Diencephalon (tissue), 1 donor: ENCODE data around the gene MC2R. TPM values are rescaled to one million over a fixed set of nuclear protein-coding genes. Genes with fewer than 3 reads are reported as not detected.

Experiments
- total RNA-seq: library from RNA; depleted of rRNA; stranded (reverse); fragments of >200 nt; gene quantifications from one replicate; pipeline ENCODE4 v1.2.3, GENCODE V29; 2014

The MC2R gene
- total RNA-seq = not detected

GRCh38 chr18:13915391-13915790 is at the start of gene MC2R:
Gene MC2R (minus strand): TSS chr18:13915536. CDS start chr18:13885518, 30,018 bp downstream.

Other genes starting within 250 kb of the MC2R start
- 36.4 TPM for gene FAM210A, start 189.0 kb downstream of the MC2R start, total RNA-seq
- gene RNMT, start 188.9 kb downstream of the MC2R start, total RNA-seq = 47.7 TPM
- gene MC5R, start 91.4 kb downstream of the MC2R start, total RNA-seq = 0.69 TPM
- 33.4 TPM for gene ZNF519, start 216.9 kb upstream of the MC2R start, total RNA-seq